H1 (cell line): ENCODE data around the gene FSD1. TPM values are rescaled to one million over a fixed set of nuclear protein-coding genes. Genes with fewer than 3 reads are reported as not detected.
A peak's percentile ranks its signal among the peaks of the same experiment; 100 is the strongest.

Experiments
- CTCF ChIA-PET: fragments of 300-600 bp; sonication (Branson Sonifier 250); formaldehyde crosslinking; loops from one replicate; lab custom pipeline; 2021; ENCODE audit not compliant: partially characterized antibody; lab: Charles Lee
- POLR2A ChIA-PET: fragments of 300-600 bp; sonication (Branson Sonifier 250); formaldehyde crosslinking; loops from one replicate; lab custom pipeline; 2021; ENCODE audit warnings: inconsistent platforms; ENCODE audit not compliant: partially characterized antibody; lab: Charles Lee
- DNase-seq, 2 experiments: peaks; one replicate each; pipeline versions ENCODE4 v3.0.0 to v3.0.0-alpha.2; 2010 to 2022; ENCODE audit warnings: low spot score in 2 of 2, low read depth in 1 of 2, mixed read lengths in 1 of 2
- FAIRE-seq: peaks from 2 replicates; lab custom pipeline; 2011; peaks lifted over from hg19 to GRCh38; lab: Jason Lieb, UNC
- H2AFZ ChIP-seq: 2 replicates; pipeline ENCODE4 v1.8.1; 2012; ENCODE audit warnings: low read length, inconsistent platforms
- H2AK5ac ChIP-seq: 2 replicates; pipeline ENCODE4 v1.6.1; 2013; ENCODE audit warnings: low read depth, low read length
- H2BK120ac ChIP-seq: replicated peaks from 2 replicates; pipeline ENCODE3; 2013; ENCODE audit warnings: low read depth, low read length, inconsistent platforms
- H2BK12ac ChIP-seq: 2 replicates; pipeline ENCODE4 v1.6.1; 2013; ENCODE audit warnings: low read depth, low read length
- H2BK15ac ChIP-seq: 2 replicates; pipeline ENCODE4 v1.6.1; 2013; ENCODE audit warnings: low read length
- H2BK20ac ChIP-seq: 2 replicates; pipeline ENCODE4 v1.6.1; 2013; ENCODE audit warnings: low read length
- H2BK5ac ChIP-seq: 2 replicates; pipeline ENCODE4 v1.6.1; 2013; ENCODE audit warnings: low read depth, low read length
- H3K14ac ChIP-seq: 2 replicates; pipeline ENCODE4 v1.6.1; 2013; ENCODE audit warnings: inconsistent platforms; ENCODE audit not compliant: insufficient read length
- H3K18ac ChIP-seq: 2 replicates; pipeline ENCODE4 v1.6.1; 2013; ENCODE audit warnings: low read length; ENCODE audit errors: extremely low read depth
- H3K23ac ChIP-seq: 2 replicates; pipeline ENCODE4 v1.6.1; 2013; ENCODE audit warnings: inconsistent platforms; ENCODE audit not compliant: insufficient read length
- H3K23me2 ChIP-seq: 2 replicates; pipeline ENCODE4 v1.6.1; 2013; ENCODE audit warnings: low read depth, low read length
- H3K27ac ChIP-seq: 2 replicates; pipeline ENCODE4 v1.6.1; 2011; ENCODE audit warnings: low read depth, low read length, inconsistent platforms
- H3K27me3 ChIP-seq, 4 experiments: replicated peaks in 1 of 4; 1 replicate in 1 of 4; 2 replicates in 3 of 4; pipeline versions ENCODE4 v1.6.1 to v1.8.1; 2011 to 2013; ENCODE audit warnings: low read length in 3 of 4, mild to moderate bottlenecking in 3 of 4, inconsistent platforms in 2 of 4, mixed read lengths in 2 of 4, moderate library complexity in 1 of 4; ENCODE audit not compliant: control insufficient read depth in 3 of 4, insufficient read depth in 3 of 4; ENCODE audit errors: extremely low read depth in 1 of 4
- H3K36me3 ChIP-seq, 4 experiments: 2 replicates each; pipeline versions ENCODE4 v1.6.1 to v1.8.1; 2011 to 2013; ENCODE audit warnings: mild to moderate bottlenecking in 4 of 4, low read length in 3 of 4, moderate library complexity in 2 of 4, control low read depth in 1 of 4, inconsistent platforms in 1 of 4; ENCODE audit not compliant: insufficient read depth in 4 of 4, control insufficient read depth in 2 of 4
- H3K4ac ChIP-seq: replicated peaks from 2 replicates; pipeline ENCODE3; 2013; ENCODE audit warnings: low read length, low read depth, mixed read lengths, inconsistent platforms; ENCODE audit not compliant: insufficient read length
- H3K4me1 ChIP-seq, 4 experiments: replicated peaks in 1 of 4; 1 replicate in 1 of 4; 2 replicates in 3 of 4; pipeline versions ENCODE4 v1.6.1 to v1.8.1; 2011 to 2013; ENCODE audit warnings: low read length in 3 of 4, inconsistent platforms in 2 of 4, mixed read lengths in 1 of 4; ENCODE audit not compliant: insufficient read depth in 4 of 4, control insufficient read depth in 3 of 4
- H3K4me2 ChIP-seq, 2 experiments: 2 replicates each; pipeline versions ENCODE4 v1.6.1 to v1.8.1; 2011 to 2013; ENCODE audit warnings: low read depth in 2 of 2, low read length in 2 of 2, control low read depth in 1 of 2, inconsistent platforms in 1 of 2, mild to moderate bottlenecking in 1 of 2; ENCODE audit not compliant: insufficient read depth in 1 of 2
- H3K4me3 ChIP-seq, 4 experiments: fragments of 200-600, 300-600 bp in 1 of 4; sonication (generic), shearing (Covaris generic), sonication (Bioruptor Twin) in 1 of 4; 2 replicates each; pipeline versions ENCODE4 v1.5.1 to v1.8.1; 2011 to 2016; ENCODE audit warnings: low read length in 4 of 4, low read depth in 3 of 4, control low read depth in 2 of 4, inconsistent platforms in 2 of 4, mild to moderate bottlenecking in 2 of 4, mixed read lengths in 1 of 4, moderate library complexity in 1 of 4; ENCODE audit not compliant: insufficient read depth in 2 of 4; ENCODE audit errors: extremely low read depth in 1 of 4
- H3K56ac ChIP-seq: replicated peaks from 2 replicates; pipeline ENCODE3; 2013; ENCODE audit warnings: low read depth, mild to moderate bottlenecking, mixed read lengths, low read length, inconsistent platforms; ENCODE audit not compliant: insufficient read length
- H3K79me1 ChIP-seq: 2 replicates; pipeline ENCODE4 v1.6.1; 2013; ENCODE audit warnings: low read depth, low read length, control low read depth
- H3K79me2 ChIP-seq, 2 experiments: 2 replicates each; pipeline versions ENCODE4 v1.6.1 to v1.8.1; 2012 to 2013; ENCODE audit warnings: low read length in 2 of 2, mild to moderate bottlenecking in 2 of 2, inconsistent platforms in 1 of 2; ENCODE audit not compliant: insufficient read depth in 2 of 2, control insufficient read depth in 1 of 2
- H3K9ac ChIP-seq, 4 experiments: replicated peaks in 1 of 4; 1 replicate in 1 of 4; 2 replicates in 3 of 4; pipeline versions ENCODE4 v1.6.1 to v1.8.1; 2011 to 2013; ENCODE audit warnings: low read depth in 3 of 4, low read length in 3 of 4, control low read depth in 2 of 4, mild to moderate bottlenecking in 2 of 4, moderate library complexity in 2 of 4, inconsistent platforms in 1 of 4; ENCODE audit errors: extremely low read depth in 1 of 4
- H3K9me3 ChIP-seq, 2 experiments: 2 replicates each; pipeline versions ENCODE4 v1.6.1 to v1.8.1; 2012 to 2013; ENCODE audit warnings: mild to moderate bottlenecking in 2 of 2, moderate library complexity in 2 of 2, control low read depth in 1 of 2, inconsistent platforms in 1 of 2, low read depth in 1 of 2, low read length in 1 of 2, mixed read lengths in 1 of 2; ENCODE audit not compliant: insufficient read depth in 2 of 2
- H4K20me1 ChIP-seq, 2 experiments: replicated peaks in 1 of 2; 2 replicates each; pipeline versions ENCODE3 to v1.8.1; 2011 to 2013; ENCODE audit warnings: inconsistent platforms in 2 of 2, low read length in 2 of 2, mild to moderate bottlenecking in 1 of 2; ENCODE audit not compliant: insufficient read depth in 2 of 2, control insufficient read depth in 1 of 2
- H4K5ac ChIP-seq: 2 replicates; pipeline ENCODE4 v1.6.1; 2013; ENCODE audit warnings: low read length, low read depth, mixed read lengths, inconsistent platforms; ENCODE audit not compliant: insufficient read length
- H4K8ac ChIP-seq: 2 replicates; pipeline ENCODE4 v1.8.0; 2013; ENCODE audit warnings: mild to moderate bottlenecking, moderate library complexity, low read length, inconsistent platforms; ENCODE audit not compliant: insufficient read depth; ENCODE audit errors: extremely low read depth
- H4K91ac ChIP-seq: replicated peaks from 2 replicates; pipeline ENCODE3; 2013; ENCODE audit warnings: low read length, mixed read lengths, inconsistent platforms; ENCODE audit not compliant: insufficient read length
- ASH2L ChIP-seq: fragments of 200-600, 300-600 bp; sonication (generic); IDR thresholded peaks from one replicate; pipeline ENCODE4 v1.7.1; 2017; ENCODE audit warnings: low read length
- CHD2 ChIP-seq: IDR thresholded peaks from 2 replicates; pipeline ENCODE4 v1.6.1; 2012; ENCODE audit warnings: low read length, improper control_type of control experiment
- EGR1 ChIP-seq: IDR thresholded peaks from 2 replicates; pipeline ENCODE4 v1.6.1; 2011; ENCODE audit warnings: low read depth, low read length, borderline replicate concordance
- EZH2 ChIP-seq: fragments of 200-600 bp; sonication (generic); IDR thresholded peaks from 2 replicates; pipeline ENCODE4 v1.7.1; 2012; ENCODE audit warnings: low read depth, mild to moderate bottlenecking, moderate library complexity, low read length, inconsistent platforms; ENCODE audit not compliant: severe bottlenecking
- HDAC6 ChIP-seq: IDR thresholded peaks from one replicate; pipeline ENCODE4 v1.7.1; 2012; ENCODE audit warnings: low read depth, mild to moderate bottlenecking, inconsistent platforms, low read length, moderate library complexity
- KDM4A ChIP-seq: IDR thresholded peaks from one replicate; pipeline ENCODE4 v1.7.1; 2012; ENCODE audit warnings: low read depth, mild to moderate bottlenecking, moderate library complexity, low read length, inconsistent platforms; ENCODE audit not compliant: severe bottlenecking
- MAFK ChIP-seq: IDR thresholded peaks from 2 replicates; pipeline ENCODE4 v1.6.1; 2012; ENCODE audit warnings: low read depth, mild to moderate bottlenecking, improper control_type of control experiment, low read length
- MAX ChIP-seq: IDR thresholded peaks from 2 replicates; pipeline ENCODE4 v1.6.1; 2012; ENCODE audit warnings: inconsistent platforms
- RNF2 ChIP-seq: fragments of 200-900, 300-1000 bp; sonication (generic); IDR thresholded peaks from 2 replicates; pipeline ENCODE4 v1.7.1; 2016; ENCODE audit warnings: borderline replicate concordance, low read depth, mild to moderate bottlenecking, antibody characterized with exemption, low read length; ENCODE audit not compliant: poor library complexity, severe bottlenecking; ENCODE audit errors: missing control alignments
- TAF1 ChIP-seq: IDR thresholded peaks from 2 replicates; pipeline ENCODE4 v1.6.1; 2011; ENCODE audit warnings: mild to moderate bottlenecking, low read depth, low read length
- WGBS, 2 experiments: shearing (Covaris generic) in 1 of 2; methylation state at CpG; one replicate each; pipeline versions ENCODE4 v1.1.6 to v1.1.7; 2013 to 2015; ENCODE audit warnings: low lambda C conversion rate in 2 of 2, mixed read lengths in 2 of 2, inconsistent platforms in 1 of 2, low coverage in 1 of 2, missing lambda C conversion rate in 1 of 2; ENCODE audit not compliant: insufficient replicate concordance in 2 of 2, insufficient coverage in 1 of 2, insufficient read length in 1 of 2; ENCODE audit errors: extremely low coverage in 1 of 2, missing lambda C conversion rate in 1 of 2; 5-methylcytosine and 5-hydroxymethylcytosine counted together
- polyA plus RNA-seq, 7 experiments: library from polyadenylated mRNA; depleted of rRNA in 3 of 7; stranded (reverse) in 5 of 7; unstranded in 2 of 7; fragments of >200 nt in 5 of 7; fragments of 200-250 nt in 2 of 7; gene quantifications; 1 replicate in 5 of 7; 2 replicates in 1 of 7; 4 replicates in 1 of 7; pipeline versions ENCODE4 v1.2.1 to v1.2.3, GENCODE V29; 2011 to 2013; ENCODE audit warnings: missing spikeins in 2 of 7, mixed read lengths in 2 of 7
- total RNA-seq: library from RNA; stranded (reverse); fragmentation: NEBNext Ultra II Directional; extraction: Animal tissue kit (Norgen Biotek cat#: 25700); gene quantifications from 2 replicates; pipeline ENCODE4 v1.2.1, GENCODE V29; 2021

FSD1 gene
- total and polyA plus RNA-seq, 2 of the 8 experiments (the other 6 are each of a cell fraction or from before 2014, with no cell fraction given), result 58.8 to 181 TPM

- no peak overlapping the region for H3K27ac ChIP-seq
- H2BK12ac ChIP-seq, result no peak overlapping the region
- H2AFZ ChIP-seq, result no peak overlapping the region
- H3K23ac ChIP-seq, result no peak overlapping the region
- H2BK120ac ChIP-seq, result no peak overlapping the region
- no peaks in the 10 kb centered on the region for H3K79me2 ChIP-seq
- peaks cover 0 to 2% (median under 1%) of the 10 kb centered on the region in 4 experiments; a peak in 5 of 7 replicates for H3K4me1 ChIP-seq
- CTCF ChIA-PET, result interaction anchor here (0.8 to 14.6 kb wide), 4 partner anchors 12 to 67 kb away, joined by 5 to 311 read pairs (median 16); partner anchors contain the start of genes MPND and STAP2
- peaks cover 9 to 35% (median 29%) of the 10 kb centered on the region in 4 experiments for H3K27me3 ChIP-seq
- no peak overlapping the region; the same call in 1 of the 2 replicates for H3K18ac ChIP-seq
- no peak overlapping the region for H2BK20ac ChIP-seq
- DNase-seq, result peak in 1 of 2 experiments; percentile 60
- no peaks in the 10 kb centered on the region for H3K36me3 ChIP-seq
- no peak overlapping the region for H2BK15ac ChIP-seq
- H4K91ac ChIP-seq, result no peak overlapping the region
- no peak overlapping the region for H2AK5ac ChIP-seq
- no peak overlapping the region for H2BK5ac ChIP-seq
- 3% methylated on average over 6 of the region's 30 CpGs; no CpG with 5 or more reads in 1 of the 2 experiments for WGBS, 2 experiments
- peak overlapping the region; percentile 78 to 88 for H3K4me2 ChIP-seq
- no peak overlapping the region for H3K56ac ChIP-seq
- no peaks in the 10 kb centered on the region for H3K9me3 ChIP-seq
- H3K9ac ChIP-seq, result no peak overlapping the region
- POLR2A ChIA-PET, result interaction anchor here (0.6 to 2.4 kb wide), 7 partner anchors 11 to 732 kb away, joined by 3 to 11 read pairs (median 3); no protein-coding TSS in a partner anchor
- FAIRE-seq, result no peak
- no peaks in the 10 kb centered on the region for H3K79me1 ChIP-seq
- H4K5ac ChIP-seq, result no peak overlapping the region
- peak overlapping the region; percentile 86; the same call in 1 of the 2 replicates for H4K8ac ChIP-seq
- H4K20me1 ChIP-seq, result no peaks in the 10 kb centered on the region
- H3K14ac ChIP-seq, result no peak overlapping the region
- peak overlapping the region; percentile 49 to 88 (median 57) for H3K4me3 ChIP-seq
- no peak for TF ChIP-seq EGR1
- peak; percentile 34; the same call in 1 of the 2 replicates for TF ChIP-seq TAF1
- TF ChIP-seq EZH2, result no peak
- no peak for TF ChIP-seq CHD2
- TF ChIP-seq KDM4A, result peak; percentile 70
- TF ChIP-seq ASH2L, result peak; percentile 39
- TF ChIP-seq RNF2, result no peak
- TF ChIP-seq HDAC6, result no peak
- no peak for TF ChIP-seq MAX
- TF ChIP-seq MAFK, result no peak
- TF ChIP-seq, all 59 proteins: peak for 3
- no peak overlapping the region for H3K4ac ChIP-seq
- H3K23me2 ChIP-seq, result peaks cover 9% of the 10 kb centered on the region; the same call in 1 of the 2 replicates
These were observed 25.2 kb upstream of the FSD1 start for GRCh38 chr19:4279267-4279529.
